Dendritic cell treated with granulocyte-macrophage colony-stimulating factor and Interleukin-4, amounts not matched to agents 40 ng/mL and 50 ng/mL, for 4 days (primary cell): Measurements from ENCODE around the gene SLC35G6.
"Not testable (repeated sequence)": the region's sequence is repeated elsewhere in the genome, so short reads cannot be mapped to it uniquely, and the experiment has no call there.

Experiments
- H3K27ac Mint-ChIP-seq: one replicate; pipeline ENCODE4 v1.8.0; 2022; ENCODE audit warnings: mild to moderate bottlenecking, mixed read lengths
- H3K27me3 Mint-ChIP-seq: one replicate; pipeline ENCODE4 v1.8.0; 2022; ENCODE audit warnings: mild to moderate bottlenecking, mixed read lengths
- H3K36me3 Mint-ChIP-seq: one replicate; pipeline ENCODE4 v1.8.0; 2022; ENCODE audit warnings: low read depth, mixed read lengths
- H3K4me1 Mint-ChIP-seq: one replicate; pipeline ENCODE4 v1.8.0; 2022; ENCODE audit warnings: low read depth, mixed read lengths
- H3K4me3 Mint-ChIP-seq: one replicate; pipeline ENCODE4 v1.8.0; 2022; ENCODE audit warnings: mild to moderate bottlenecking, moderate library complexity, mixed read lengths
- H3K9me3 Mint-ChIP-seq: one replicate; pipeline ENCODE4 v1.8.0; 2022; ENCODE audit warnings: mixed read lengths
- intact Hi-C: fragments of 100-400 bp; cut with micrococcal nuclease; formaldehyde crosslinking; loops from one replicate; pipeline ENCODE4 v1.15.0; 2022

SLC35G6 gene

DNA sequence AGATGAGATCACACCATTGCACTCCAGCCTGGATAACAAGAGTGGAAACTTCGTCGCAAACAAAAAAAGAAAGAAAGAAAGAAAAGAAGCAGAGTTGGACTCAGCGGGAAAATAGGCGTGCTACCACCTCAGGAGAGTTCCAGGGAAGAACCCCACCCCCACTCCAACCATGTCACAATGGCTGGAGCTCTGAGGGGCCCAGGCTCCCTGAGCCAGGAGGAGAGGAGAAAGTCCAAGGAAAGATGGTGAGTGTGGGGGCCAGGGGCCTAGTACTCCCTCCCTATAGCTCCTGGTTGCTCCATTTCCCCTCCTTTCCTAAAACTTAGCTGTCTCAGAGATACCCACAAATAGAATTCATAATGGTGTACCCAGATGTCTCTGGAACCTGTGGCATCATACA is at the start of gene SLC35G6:
TSS of gene SLC35G6 (plus strand) at position 172 of the 400 bp plus-strand sequence. CDS start at position 243, 71 bp downstream.
- not testable (repeated sequence) for H3K27me3 Mint-ChIP-seq, H3K9me3 Mint-ChIP-seq
- Mint-ChIP-seq H3K4me1 (peaks cover 75% of the 10 kb centered on the region), H3K27ac (peak within 1 kb of the TSS; percentile 81), H3K4me3 (peak within 1 kb of the TSS; percentile 81), H3K36me3 (peaks cover 28% of the 10 kb centered on the region)
- intact Hi-C loops: loop anchor here (10.0 kb wide), 1 partner anchor 126 kb away; the partner anchor contains the start of genes KCTD11 and TMEM95

DNA sequence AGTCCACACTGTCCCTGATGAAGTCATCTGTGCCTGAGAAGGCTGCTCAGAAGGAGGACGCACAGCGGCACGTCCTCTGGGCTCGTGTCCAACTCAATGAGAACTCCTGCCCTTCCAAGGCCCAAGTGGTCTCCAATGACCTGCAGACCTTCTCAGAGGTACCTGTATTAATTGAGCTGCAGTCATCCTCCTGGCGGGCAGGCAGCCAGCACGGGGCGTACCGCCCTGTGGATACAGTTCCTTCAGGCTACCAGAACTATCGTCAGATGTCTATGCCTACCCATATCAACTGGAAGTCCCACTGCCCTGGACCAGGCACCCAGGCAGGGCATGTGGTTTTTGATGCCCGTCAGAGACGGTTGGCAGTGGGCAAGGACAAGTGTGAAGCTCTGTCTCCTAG is 49.0 kb upstream of the SLC35G6 start:
- Mint-ChIP-seq H3K36me3 (peaks cover 17% of the 10 kb centered on the region), H3K9me3 (no peaks in the 10 kb centered on the region), H3K27me3 (peaks cover 2% of the 10 kb centered on the region), H3K4me3 (no peak overlapping the region), H3K27ac (no peak overlapping the region), H3K4me1 (peaks cover 13% of the 10 kb centered on the region)
- intact Hi-C loops: no loop called here

DNA sequence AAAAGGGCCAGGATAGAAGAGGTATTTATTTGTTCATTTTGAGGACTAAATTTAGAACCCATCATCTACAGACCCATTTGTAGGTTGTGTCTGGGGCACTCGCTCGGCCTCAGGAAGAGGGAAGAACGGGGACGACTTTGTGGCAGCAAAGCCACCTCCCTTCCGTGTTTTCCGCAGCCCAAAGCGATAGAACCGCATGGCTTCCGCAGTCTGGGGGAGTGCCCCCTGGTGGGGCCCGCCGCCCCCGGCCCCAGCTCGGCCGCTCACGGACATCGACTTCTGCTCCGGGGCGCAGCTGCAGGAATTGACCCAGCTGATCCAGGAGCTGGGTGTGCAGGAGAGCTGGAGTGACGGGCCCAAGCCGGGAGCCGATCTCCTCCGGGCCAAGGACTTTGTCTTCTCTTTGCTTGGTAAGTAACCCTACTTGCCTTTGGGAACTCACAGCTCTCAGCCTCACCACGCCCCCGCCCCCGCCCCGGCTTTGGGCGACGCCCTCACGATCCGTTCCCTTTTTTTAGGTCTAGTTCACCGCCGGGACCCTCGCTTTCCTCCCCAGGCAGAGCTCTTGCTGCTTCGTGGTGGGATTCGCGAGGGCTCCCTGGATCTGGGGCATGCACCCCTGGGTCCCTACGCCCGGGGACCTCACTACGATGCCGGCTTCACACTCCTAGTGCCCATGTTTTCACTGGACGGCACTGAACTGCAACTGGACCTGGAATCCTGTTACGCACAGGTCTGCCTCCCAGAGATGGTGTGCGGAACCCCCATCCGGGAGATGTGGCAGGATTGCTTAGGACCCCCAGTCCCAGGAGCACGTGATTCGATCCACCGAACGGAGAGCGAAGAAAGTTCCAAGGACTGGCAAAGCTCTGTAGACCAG is 45.3 kb upstream of the SLC35G6 start:
- H3K27ac Mint-ChIP-seq: peak overlapping the region; percentile 90
- H3K4me1 Mint-ChIP-seq: peaks cover 45% of the 10 kb centered on the region
- no peaks in the 10 kb centered on the region for H3K9me3 Mint-ChIP-seq
- peaks cover 25% of the 10 kb centered on the region for H3K36me3 Mint-ChIP-seq
- intact Hi-C loops: loop anchor here (1.0 to 5.0 kb wide), 4 partner anchors 32 to 125 kb away; partner anchors contain the start of genes KCTD11, POLR2A, SENP3 and TMEM256
- H3K27me3 Mint-ChIP-seq: peaks cover 30% of the 10 kb centered on the region
- H3K4me3 Mint-ChIP-seq: peak overlapping the region; percentile 86

DNA sequence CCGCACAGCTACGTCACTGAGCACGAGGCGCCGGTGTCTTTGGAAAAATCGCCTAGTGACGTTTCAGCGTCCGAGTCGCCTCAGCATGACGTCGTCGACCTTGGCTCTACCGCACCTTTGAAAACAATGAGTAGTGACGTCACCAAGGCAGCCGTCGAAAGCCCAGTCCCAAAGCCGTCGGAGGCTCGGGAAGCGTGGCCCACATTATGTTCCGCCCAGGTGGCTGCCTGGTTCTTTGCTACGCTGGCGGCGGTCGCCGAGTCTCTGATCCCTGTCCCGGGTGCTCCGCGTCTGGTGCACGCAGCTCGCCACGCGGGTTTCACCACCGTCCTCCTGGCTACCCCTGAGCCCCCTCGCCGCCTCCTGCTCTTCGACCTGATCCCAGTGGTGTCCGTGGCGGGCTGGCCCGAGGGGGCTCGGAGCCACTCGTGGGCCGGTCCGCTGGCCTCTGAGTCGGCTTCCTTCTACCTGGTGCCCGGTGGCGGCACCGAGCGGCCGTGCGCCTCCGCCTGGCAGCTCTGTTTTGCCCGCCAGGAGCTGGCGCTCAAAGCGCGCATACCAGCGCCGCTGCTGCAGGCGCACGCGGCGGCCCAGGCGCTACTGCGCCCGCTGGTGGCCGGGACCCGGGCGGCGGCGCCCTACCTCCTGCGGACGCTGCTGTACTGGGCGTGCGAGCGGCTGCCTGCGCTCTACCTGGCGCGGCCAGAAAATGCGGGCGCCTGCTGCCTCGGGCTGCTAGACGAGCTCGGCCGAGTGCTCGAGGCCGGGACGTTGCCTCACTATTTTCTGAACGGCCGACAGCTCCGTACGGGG is 44.5 kb upstream of the SLC35G6 start:
- Mint-ChIP-seq H3K27ac (peak overlapping the region; percentile 90), H3K4me1 (peaks cover 46% of the 10 kb centered on the region), H3K4me3 (peak overlapping the region; percentile 86), H3K27me3 (peaks cover 38% of the 10 kb centered on the region), H3K9me3 (no peaks in the 10 kb centered on the region), H3K36me3 (peaks cover 25% of the 10 kb centered on the region)
- intact Hi-C loops: loop anchor here (2.0 to 5.0 kb wide), 2 partner anchors 84 to 124 kb away; partner anchors contain the start of genes KCTD11 and SENP3

DNA sequence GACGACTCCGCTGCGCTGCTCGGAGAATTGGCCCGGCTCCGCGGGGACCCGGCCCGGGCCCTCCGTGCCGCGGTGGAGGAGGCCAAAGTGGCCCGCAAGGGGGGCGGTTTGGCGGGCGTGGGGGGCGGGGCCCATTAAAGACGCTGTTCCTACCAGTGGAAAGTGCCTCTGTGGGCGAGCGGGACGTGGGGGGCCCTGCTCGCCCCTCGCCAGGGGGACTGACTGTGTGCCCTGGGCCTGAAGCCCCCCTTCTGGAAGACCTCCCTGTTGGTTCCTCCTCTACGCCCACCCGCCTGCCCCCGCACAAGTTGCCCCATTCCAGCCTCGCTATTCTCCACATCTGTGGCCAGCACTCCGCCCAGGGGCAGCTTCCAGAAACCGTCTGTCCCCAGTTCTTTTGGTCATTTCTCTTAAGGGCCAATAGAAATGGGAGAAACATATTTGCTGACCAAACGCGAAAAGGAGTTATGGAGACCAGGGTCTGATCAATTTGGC is 43.8 kb upstream of the SLC35G6 start:
- Mint-ChIP-seq H3K27ac (peak overlapping the region; percentile 53), H3K36me3 (peaks cover 25% of the 10 kb centered on the region), H3K27me3 (peaks cover 45% of the 10 kb centered on the region), H3K4me3 (peak overlapping the region; percentile 86), H3K4me1 (peaks cover 46% of the 10 kb centered on the region), H3K9me3 (no peaks in the 10 kb centered on the region)
- intact Hi-C loops: loop anchor here (2.0 to 5.0 kb wide), 2 partner anchors 85 to 123 kb away; partner anchors contain the start of genes KCTD11 and SENP3

DNA sequence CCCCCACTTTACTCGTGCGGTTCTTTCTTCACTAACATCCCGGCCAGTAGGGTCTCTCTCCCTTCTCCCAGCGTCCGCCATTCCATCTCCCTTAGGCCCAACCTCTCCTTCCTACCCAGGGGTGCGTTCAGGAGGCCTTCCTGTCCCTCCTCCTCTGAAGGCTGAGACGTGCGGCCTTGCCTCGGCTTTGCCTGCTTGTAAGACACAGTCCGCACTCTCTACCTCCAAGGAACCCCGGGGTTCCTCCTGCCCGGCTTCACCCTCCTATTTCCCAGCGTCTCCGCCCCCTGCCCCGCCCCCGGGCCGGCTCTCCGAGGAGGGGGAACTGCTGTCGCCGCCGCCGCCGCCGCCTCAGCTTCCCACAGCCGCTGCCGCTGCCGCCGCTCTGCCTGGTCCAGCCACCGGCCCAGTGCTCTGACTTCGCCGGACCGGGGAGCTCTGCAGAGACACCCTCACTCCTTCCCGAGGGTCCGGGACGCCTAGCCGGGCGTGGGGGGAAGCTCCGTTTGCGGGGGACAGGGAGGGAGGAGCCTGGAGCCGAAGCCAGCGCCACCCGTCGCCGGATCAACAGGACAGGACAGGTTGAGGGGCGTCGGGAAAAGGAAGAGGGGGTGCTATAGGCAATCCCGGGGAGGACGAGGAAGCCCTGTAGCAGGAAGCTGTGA is 43.2 kb upstream of the SLC35G6 start:
- intact Hi-C loops: loop anchor here (2.0 to 5.0 kb wide), 2 partner anchors 86 to 123 kb away; partner anchors contain the start of genes KCTD11 and SENP3
- Mint-ChIP-seq H3K9me3 (no peaks in the 10 kb centered on the region), H3K4me3 (peak overlapping the region; percentile 86), H3K36me3 (peaks cover 25% of the 10 kb centered on the region), H3K27ac (peak overlapping the region; percentile 53), H3K27me3 (peaks cover 51% of the 10 kb centered on the region), H3K4me1 (peaks cover 46% of the 10 kb centered on the region)

DNA sequence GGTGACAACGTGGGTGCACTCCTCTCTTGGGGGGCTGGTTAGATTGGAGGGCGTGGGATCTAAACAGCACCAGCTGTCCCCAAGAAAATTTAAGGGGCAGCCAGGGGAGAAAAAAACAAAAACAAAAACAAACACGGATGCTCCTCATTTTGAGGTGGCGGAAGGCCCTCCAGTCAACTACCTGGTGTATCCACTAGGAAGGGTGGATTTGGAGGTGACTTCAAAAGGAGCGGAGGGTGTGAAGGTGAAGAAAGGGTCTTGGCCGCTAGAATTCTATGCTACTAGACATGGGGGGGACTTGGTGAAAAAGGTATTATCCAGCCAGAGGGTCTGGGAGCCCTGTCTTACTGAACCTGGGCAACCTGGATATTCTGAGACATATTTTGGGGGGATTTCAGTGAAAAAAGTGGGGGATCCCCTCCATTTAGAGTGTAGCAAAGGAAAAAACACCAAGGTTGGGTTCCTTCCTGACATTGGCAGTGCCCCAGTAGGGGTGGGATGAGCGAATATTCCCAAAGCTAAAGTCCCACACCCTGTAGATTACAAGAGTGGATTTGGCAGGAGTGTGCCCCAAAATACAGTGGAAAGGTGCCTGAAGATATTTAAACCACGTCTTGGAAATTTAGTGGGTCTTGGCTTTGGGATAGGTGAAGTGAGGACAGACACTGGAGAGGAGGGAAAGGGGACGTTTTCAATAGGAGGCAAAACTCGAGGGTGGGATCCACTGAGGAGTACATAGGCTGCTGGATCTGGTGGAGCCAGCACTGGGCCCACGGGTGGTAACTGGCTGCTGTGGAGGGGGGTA is 42.4 kb upstream of the SLC35G6 start:
- Mint-ChIP-seq H3K27me3 (peaks cover 59% of the 10 kb centered on the region), H3K36me3 (peaks cover 25% of the 10 kb centered on the region), H3K27ac (peak overlapping the region; percentile 53), H3K4me3 (peak overlapping the region; percentile 86), H3K9me3 (no peaks in the 10 kb centered on the region), H3K4me1 (peaks cover 46% of the 10 kb centered on the region)
- intact Hi-C loops: loop anchor here (5.0 kb wide), 1 partner anchor 87 kb away; the partner anchor contains the start of gene KCTD11

DNA sequence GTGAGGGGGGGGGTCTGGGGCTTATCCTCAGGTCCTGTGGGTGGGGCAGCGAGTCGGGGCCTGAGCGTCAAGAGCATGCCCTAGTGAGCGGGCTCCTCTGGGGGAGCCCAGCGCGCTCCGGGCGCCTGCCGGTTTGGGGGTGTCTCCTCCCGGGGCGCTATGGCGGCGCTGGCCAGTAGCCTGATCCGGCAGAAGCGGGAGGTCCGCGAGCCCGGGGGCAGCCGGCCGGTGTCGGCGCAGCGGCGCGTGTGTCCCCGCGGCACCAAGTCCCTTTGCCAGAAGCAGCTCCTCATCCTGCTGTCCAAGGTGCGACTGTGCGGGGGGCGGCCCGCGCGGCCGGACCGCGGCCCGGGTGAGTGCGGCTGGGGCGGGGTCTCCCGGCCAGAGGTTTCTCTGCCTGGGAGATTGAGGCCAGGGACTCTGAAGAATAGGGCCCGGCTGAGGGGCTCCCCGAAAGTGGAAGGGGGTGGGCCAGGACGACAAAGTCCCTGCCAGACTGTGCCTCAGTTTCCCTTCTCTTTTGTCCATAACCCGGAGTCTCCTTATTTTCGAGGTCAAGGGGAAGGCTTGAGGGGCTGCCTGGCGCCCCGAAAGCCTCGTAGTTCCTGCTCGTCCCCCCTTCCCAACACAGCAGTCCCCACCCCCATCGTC is 41.7 kb upstream of the SLC35G6 start, which contains the start of gene FGF11:
TSS of gene FGF11 (plus strand) at position 51 of the 651 bp plus-strand sequence. CDS start at position 160, 109 bp downstream.
- Mint-ChIP-seq H3K27ac (peak within 1 kb of the TSS; percentile 53), H3K36me3 (peaks cover 25% of the 10 kb centered on the region), H3K27me3 (peaks cover 66% of the 10 kb centered on the region), H3K9me3 (no peaks in the 10 kb centered on the region), H3K4me1 (peaks cover 46% of the 10 kb centered on the region), H3K4me3 (peak within 1 kb of the TSS; percentile 86)
- intact Hi-C loops: loop anchor here (5.0 kb wide), 1 partner anchor 87 kb away; the partner anchor contains the start of gene KCTD11

DNA sequence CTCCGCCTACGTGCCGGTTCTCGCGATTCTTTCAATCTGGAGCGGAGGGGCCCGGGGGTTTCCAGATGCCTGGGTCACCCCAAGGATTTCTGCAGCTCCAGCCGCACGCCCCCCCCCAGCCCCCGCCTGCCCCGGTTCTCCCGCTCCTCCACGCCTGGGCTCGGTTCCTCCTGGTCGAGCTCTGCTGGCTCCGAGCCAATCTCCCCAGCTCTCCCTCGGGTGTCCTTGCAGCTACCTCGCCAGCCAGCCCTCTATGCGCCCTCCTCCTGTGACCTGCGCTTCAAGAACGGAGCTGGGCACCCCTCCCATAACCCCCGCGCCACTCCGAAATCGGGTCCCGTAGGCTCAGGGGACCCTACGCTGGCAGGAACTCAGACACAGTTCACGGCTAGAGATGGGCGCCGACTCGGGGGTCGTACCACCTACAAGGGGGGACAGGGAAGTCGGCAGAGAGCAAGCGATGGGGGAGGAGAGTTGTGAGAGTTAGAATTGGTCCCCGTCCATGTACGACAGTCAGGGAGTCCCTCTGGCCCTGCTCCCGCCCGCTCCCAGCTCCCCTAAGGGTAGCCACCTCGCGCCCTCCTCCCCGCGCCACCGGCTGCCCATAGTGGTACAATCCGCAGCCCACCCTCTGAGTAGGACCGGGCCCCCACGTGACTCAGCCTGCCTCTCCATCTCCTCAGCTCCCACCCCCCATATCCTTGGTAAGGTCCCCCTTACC is 41.0 kb upstream of the SLC35G6 start:
- Mint-ChIP-seq H3K4me1 (peaks cover 51% of the 10 kb centered on the region), H3K27ac (peak overlapping the region; percentile 53), H3K36me3 (peaks cover 24% of the 10 kb centered on the region), H3K4me3 (peak overlapping the region; percentile 86), H3K9me3 (no peaks in the 10 kb centered on the region), H3K27me3 (peaks cover 71% of the 10 kb centered on the region)
- intact Hi-C loops: no loop called here

DNA sequence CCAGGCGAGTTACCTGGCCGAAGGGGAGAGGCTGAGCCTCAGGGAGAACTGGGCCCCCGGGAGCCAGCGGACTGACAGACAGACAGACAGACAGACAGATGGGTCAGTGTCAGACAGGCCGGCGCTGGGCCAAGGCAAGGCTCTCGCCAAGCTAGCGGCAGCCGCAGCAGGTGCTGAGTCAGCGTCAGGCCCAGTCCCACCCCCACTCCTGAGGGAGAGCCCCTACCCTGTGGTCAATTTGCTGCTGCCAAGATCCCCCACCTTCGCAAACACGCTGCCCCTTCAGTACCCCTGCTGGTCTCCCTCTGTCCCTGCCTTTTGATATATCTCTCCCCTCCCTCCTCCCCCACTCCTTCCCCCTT is 40.4 kb upstream of the SLC35G6 start:
- Mint-ChIP-seq H3K27ac (no peak overlapping the region), H3K4me1 (peaks cover 56% of the 10 kb centered on the region)

DNA sequence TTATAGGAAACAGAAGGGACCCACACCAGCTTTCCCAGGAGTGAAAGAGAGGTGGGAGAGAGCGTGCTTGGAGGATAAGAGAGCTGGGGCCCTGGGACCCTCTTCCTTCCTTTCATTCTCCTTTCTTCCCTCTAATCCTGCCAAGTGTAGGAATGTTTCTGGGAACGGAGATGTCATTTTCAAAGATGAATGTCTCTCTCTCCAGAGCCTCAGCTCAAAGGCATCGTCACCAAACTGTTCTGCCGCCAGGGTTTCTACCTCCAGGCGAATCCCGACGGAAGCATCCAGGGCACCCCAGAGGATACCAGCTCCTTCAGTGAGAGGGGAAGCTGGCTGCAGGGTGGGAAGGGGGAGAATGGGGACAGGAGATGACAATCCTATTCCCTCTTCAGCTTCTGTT is 40.0 kb upstream of the SLC35G6 start:
- intact Hi-C loops: no loop called here
- Mint-ChIP-seq H3K4me1 (peaks cover 53% of the 10 kb centered on the region), H3K9me3 (no peaks in the 10 kb centered on the region), H3K36me3 (peaks cover 14% of the 10 kb centered on the region), H3K27ac (no peak overlapping the region), H3K27me3 (peaks cover 81% of the 10 kb centered on the region), H3K4me3 (no peak overlapping the region)

More for the DNA sequence above, 40.4 kb upstream of the SLC35G6 start:
- Mint-ChIP-seq H3K27me3 (peaks cover 77% of the 10 kb centered on the region), H3K4me3 (peak overlapping the region; percentile 86), H3K36me3 (peaks cover 19% of the 10 kb centered on the region), H3K9me3 (no peaks in the 10 kb centered on the region)
- intact Hi-C loops: no loop called here
